D721Med (cell line): ENCODE measurements around the gene MESP2.

ENCODE experiments used
- DNase-seq: peaks from one replicate; pipeline ENCODE4 v3.0.0; 2011; ENCODE audit warnings: low spot score; ENCODE audit not compliant: insufficient read length
- FAIRE-seq: peaks from 2 replicates; lab custom pipeline; 2011; peaks lifted over from hg19 to GRCh38; lab: Jason Lieb, UNC
- TF ChIP-seq, protein P1 (sequence below): IDR thresholded peaks from 2 replicates; pipeline ENCODE4 v1.5.1; 2012; ENCODE audit warnings: mild to moderate bottlenecking, control low read depth; ENCODE audit not compliant: insufficient read depth; ENCODE audit errors: missing control alignments

The MESP2 gene

DNA sequence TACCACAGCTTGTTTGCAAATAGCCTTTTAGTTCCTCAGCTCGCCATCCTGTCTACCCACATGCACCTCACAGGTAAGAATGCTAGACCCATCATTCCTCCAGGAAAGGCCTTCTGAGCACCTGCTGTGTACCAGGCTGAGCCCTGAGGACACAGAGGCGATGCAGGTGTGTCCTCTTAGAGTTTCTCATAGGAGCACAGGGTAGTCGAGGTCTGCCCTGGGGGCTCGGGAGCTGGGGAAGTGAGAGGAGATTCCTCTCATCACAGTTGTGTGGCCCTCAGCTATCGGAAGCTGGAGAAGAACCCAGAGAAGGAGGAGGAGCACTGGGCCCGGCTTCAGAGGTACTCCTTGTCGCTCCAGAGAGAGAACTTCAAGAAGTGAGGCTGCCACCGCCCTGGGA is 33.1 kb upstream of the MESP2 start:
- no peak for DNase-seq
- no peak for FAIRE-seq

DNA sequence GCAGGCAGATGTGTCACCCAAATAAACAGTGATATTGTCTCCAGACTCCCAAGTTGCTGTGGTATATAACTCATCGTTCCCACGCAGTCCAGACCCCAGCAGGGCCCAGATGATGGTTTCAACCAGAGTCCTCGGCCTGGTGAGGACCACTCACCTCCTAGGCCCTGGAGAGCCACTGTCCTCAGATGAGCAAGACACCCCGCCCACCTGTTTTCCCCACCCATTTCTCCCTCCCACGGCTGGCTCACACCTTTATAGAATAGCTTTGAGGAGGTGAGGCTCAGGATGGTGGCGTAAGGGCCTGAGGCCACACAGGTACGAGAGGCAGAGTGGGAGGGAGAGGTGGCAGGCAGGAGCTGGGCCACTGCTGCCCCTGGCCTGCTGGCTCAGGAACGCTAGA is 32.5 kb upstream of the MESP2 start:
- FAIRE-seq, result no peak
- TF ChIP-seq, protein P1, sequence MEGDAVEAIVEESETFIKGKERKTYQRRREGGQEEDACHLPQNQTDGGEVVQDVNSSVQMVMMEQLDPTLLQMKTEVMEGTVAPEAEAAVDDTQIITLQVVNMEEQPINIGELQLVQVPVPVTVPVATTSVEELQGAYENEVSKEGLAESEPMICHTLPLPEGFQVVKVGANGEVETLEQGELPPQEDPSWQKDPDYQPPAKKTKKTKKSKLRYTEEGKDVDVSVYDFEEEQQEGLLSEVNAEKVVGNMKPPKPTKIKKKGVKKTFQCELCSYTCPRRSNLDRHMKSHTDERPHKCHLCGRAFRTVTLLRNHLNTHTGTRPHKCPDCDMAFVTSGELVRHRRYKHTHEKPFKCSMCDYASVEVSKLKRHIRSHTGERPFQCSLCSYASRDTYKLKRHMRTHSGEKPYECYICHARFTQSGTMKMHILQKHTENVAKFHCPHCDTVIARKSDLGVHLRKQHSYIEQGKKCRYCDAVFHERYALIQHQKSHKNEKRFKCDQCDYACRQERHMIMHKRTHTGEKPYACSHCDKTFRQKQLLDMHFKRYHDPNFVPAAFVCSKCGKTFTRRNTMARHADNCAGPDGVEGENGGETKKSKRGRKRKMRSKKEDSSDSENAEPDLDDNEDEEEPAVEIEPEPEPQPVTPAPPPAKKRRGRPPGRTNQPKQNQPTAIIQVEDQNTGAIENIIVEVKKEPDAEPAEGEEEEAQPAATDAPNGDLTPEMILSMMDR, result no peak
- DNase-seq, result no peak

More for the DNA sequence above, 33.1 kb upstream of the MESP2 start:
- TF ChIP-seq, protein P1, result no peak

DNA sequence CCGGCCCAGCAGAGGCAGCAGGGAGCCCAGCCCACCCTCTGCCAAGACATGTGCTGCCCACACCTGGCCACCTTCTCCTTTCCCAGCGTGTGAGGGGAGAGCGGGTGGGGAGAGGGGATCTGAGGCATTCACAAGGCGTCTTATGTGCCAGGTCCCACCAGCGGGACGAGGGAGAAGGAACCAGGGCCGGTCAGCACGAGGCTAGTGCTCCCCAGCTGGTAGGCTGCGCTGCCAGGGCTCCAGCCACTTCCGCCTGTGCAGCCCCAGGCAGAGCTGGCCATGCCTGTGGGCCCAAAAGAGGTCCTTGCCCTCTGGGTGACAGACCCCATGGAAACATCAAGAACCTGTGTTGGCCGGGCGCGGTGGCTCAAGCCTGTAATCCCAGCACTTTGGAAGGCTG is 31.0 kb upstream of the MESP2 start:
- DNase-seq (no peak), FAIRE-seq (no peak)
- TF ChIP-seq, protein P1, result no peak

DNA sequence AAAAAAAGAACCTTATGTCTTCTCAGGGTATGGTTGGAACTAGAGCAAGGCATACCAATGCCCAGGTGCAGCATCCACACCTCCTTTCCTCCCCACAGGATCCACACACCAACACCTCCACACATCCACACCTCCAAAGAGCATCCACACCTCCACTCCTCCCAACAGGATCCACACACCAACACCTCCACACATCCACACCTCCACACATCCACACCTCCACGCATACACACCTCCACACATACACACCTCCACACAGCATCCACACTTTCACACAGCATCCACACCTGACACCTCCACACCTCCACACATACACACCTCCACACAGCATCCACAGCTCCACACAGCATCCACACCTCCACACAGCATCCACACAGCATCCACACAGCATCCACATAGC is 30.4 kb upstream of the MESP2 start:
- DNase-seq (no peak), FAIRE-seq (no peak)
- TF ChIP-seq, protein P1, result no peak

DNA sequence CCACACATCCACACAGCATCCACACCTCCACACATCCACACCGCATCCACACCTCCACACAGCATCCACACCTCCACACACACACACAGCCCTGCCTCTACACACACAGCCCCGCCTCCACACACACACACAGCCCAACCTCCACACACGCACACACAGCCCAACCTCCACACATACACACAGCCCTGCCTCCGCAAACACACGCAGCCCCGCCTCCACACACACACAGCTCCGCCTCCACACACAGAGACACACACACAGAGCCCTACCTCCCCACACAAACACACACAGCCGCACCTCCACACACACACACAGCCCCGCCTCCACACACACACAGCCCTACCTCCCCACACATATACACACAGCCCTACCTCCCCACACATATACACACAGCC is 29.7 kb upstream of the MESP2 start:
- FAIRE-seq, result no peak

DNA sequence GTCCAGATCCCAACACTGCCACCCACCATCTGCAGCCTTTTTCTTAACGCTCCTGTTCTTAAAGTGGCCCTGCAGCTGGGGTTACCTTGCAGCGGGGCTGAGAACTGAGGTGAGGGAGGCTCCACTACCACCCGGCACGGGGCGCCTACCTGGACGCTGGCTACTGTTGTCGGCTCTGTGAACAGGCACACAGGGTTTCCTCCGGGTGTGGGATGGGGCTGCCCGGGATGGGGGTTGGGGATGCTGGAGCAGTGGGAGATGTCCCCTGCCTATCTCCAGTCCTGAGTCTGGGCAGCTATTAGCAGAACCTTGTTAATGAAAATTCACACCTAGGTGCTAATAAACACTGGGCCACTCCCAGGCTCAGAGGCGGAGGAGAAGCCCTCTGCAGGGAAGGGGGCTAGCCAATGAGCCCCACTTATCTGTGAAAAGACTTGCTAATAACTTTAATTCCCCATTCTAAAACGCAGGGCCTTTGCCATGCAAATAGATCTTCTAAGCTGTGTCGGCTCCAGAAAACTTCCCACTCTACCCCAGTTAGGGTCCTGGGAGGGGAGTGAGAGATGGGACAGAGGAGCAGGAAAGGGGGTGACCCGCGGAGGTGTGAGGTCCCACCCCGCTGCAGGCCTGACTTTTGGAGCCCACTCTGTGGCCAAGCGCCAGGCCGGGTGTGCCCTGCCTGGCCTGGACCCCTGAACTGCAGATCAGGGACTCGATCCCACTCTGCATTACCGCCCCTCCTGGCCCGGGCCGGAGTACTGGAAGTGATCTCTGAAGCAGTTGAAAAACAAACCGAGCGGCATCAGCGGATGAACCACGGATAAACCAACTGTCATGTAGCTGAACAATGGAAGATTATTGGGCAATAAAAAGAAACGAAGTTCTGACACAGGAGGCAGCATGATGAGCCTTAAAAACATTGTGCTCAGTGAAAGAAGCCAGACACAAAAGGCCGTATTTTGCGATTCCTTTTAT is 28.1 kb upstream of the MESP2 start:
- DNase-seq (no peak), FAIRE-seq (no peak)
- TF ChIP-seq, protein P1, result no peak

More for the DNA sequence above, 29.7 kb upstream of the MESP2 start:
- no peak for DNase-seq
- TF ChIP-seq, protein P1, result no peak

DNA sequence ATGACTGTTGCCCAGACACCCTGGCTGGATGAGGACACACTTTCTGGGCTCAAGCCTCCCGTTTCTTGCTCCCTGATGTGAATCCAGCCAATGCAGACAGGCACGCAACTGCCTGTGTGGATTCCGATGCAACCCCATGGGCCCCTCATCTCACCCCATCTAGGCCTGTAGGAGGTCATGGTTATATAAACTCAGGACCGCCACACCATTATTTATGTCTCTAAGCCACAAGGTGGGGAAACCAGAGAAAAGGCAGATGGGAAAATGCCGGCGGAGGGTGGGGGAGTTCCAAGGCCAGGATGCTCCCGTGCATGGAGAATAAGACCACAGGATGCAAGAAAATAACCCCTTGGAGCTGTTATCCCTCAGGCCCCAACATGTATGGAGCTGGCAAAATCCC is 27.1 kb upstream of the MESP2 start:
- TF ChIP-seq, protein P1, result no peak
- DNase-seq (no peak), FAIRE-seq (no peak)
